SKM-1 treated with dmso at 0.1 percent for 144 hours (cell line): ENCODE measurements around the gene CHMP2B.
A peak's percentile ranks its signal among the peaks of the same experiment; 100 is the strongest.

Experiments
- DNase-seq: peaks from one replicate; lab custom pipeline; 2025; ENCODE audit not compliant: unreplicated experiment; lab: John Stamatoyannopoulos, UW

The CHMP2B gene

GRCh38 chr3:87227104-87227834, at the start of gene CHMP2B:
TSS of gene CHMP2B (plus strand) at chr3:87227309. CDS start at chr3:87227523, 214 bp downstream.
- DNase-seq = peak; percentile 84

- no peak for DNase-seq
Measured at GRCh38 chr3:87179642-87180041, 47.5 kb upstream of the CHMP2B start.

DNA sequence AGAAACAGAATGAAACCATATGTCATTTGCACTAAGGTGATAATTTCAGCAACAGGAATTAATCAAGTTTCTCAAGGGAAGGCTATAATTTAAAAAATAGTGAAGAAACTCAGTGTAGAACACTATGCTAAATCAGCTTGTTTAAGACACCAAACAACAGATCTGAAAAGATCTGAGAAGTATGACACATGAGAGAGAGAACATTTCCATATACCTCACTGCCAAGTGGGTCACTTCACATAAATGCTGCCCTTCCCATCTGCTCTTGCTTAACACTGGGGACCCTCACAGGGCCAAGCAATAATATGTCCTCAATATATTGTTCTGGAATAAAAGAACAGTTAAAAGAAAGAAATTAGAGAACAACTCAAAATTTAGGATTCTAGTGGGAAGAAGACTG, 45.6 kb upstream of the CHMP2B start:
- DNase-seq = no peak

DNA sequence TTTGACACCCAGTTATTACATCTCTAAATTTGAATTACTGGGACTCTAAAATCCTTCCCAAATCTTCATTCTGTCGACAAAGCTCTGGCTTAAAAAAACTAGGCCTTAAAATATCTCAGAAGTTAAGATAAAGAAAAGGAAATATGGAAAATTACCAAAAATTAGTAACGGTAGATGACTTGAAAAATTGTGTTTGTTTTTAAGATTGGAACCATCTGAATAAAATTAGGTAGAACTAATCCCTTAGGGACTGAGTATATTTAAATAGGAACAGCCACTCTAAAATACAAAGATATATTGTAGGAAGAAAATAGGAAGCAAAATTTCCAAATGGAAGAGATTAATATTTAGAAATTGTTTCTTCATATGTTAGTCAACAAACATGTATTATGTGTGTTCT, 45.1 kb upstream of the CHMP2B start:
- DNase-seq = no peak

GRCh38 chr3:87186608-87187159, 40.4 kb upstream of the CHMP2B start:
- no peak for DNase-seq

DNA sequence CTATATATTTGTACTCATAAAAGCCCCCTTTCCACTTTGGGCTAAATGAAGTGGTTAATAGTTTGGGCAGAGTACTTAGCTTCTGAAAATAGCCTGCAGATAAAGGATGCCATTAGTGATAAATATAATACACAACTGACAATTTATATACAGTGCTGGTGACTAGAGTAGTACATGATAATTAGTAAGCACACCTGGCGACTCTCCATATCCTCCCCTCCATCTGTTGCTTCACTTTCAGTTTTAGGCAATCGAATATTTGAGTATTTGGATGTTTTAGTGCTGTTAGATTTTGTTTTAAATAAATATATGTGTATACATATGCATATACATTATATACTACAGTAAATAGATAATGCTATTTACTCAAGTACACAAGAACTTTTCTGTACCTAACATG, 35.9 kb upstream of the CHMP2B start:
- DNase-seq = no peak

GRCh38 chr3:87191641-87192040, 35.5 kb upstream of the CHMP2B start:
- no peak for DNase-seq

- no peak for DNase-seq
Measured at GRCh38 chr3:87196879-87197278, 30.2 kb upstream of the CHMP2B start.

DNA sequence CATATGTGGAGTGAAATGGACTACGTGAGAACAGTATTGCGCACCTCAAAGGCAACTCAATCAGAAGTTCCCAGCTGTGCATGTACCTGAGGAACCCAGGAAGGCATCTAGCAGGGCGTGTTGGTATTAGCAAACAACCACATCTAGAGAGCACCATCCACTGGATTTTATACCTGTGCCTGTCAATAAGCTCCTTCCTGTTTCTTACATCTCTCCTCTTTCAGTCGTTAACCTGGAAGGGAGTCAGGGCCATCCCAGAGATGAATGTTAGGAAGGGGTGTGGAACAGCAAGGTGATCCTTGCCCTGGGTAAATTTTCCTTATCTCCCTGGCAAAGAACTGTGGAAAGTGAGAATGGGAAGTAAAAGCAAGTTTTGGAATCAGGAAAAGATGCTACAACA, 29.6 kb upstream of the CHMP2B start:
- no peak for DNase-seq

- no peak for DNase-seq
Measured at GRCh38 chr3:87198774-87199173, 28.3 kb upstream of the CHMP2B start.

GRCh38 chr3:87199628-87200027, 27.5 kb upstream of the CHMP2B start:
- DNase-seq = no peak

- DNase-seq = no peak
Measured at GRCh38 chr3:87200060-87200647, 27.0 kb upstream of the CHMP2B start.

DNA sequence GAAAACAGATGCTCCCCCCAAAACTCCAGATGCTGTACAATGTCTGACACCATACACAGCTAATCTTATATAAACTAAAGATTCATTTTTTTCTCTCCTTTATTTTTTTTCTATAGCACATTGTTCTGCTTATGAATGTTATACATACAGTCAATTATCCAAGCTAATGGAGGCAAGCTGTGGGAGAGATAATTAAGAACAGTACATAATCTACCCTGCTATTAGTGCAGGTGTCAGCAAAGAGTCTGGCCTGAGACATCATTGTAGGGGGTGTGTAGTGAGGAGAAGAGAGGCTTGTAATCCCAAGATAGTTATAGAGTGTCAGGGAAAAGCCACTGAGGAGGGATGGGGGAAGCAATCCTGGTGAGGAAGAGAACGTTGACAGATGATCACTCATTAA, 25.4 kb upstream of the CHMP2B start:
- DNase-seq = no peak

DNA sequence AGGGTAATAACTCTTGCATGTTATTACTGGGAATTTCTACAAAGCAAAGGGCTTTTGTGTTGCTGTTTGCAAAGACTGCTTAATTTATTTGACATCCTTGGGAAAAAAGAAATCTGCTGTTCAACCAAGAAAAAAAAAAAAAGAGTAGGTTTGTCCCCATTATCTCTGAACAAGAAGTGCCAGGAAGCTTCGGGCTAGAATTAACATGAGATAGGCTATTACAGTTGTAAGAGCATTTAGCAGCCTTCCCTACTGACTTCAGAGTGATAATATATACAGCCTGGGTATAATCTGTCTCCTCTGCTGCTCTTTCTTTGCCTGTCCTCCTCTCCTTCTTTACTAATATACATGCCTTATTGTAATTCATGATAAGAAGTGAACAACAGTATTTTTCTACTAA, 23.3 kb upstream of the CHMP2B start:
- DNase-seq = no peak

GRCh38 chr3:87206070-87206469, 21.0 kb upstream of the CHMP2B start:
- no peak for DNase-seq

GRCh38 chr3:87206635-87207034, 20.5 kb upstream of the CHMP2B start:
- DNase-seq = no peak

DNA sequence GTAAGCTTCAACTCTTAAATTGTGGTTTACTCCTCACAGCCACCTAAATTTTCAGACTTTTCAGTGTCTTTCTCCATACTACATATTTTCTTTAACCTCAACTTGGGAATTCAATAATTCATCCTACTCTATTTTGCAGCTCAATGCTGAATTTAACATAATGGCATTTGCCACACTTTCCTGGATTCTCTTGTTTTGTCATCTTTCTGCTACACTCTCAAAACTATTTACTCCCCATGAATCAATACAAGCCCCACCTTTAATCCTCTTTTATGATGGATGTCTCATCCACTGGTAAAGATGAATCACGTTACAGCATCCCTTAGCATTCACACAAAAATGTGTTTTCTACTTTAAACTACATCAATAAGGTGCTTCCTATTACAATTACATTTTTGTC, 19.6 kb upstream of the CHMP2B start:
- DNase-seq = no peak

DNA sequence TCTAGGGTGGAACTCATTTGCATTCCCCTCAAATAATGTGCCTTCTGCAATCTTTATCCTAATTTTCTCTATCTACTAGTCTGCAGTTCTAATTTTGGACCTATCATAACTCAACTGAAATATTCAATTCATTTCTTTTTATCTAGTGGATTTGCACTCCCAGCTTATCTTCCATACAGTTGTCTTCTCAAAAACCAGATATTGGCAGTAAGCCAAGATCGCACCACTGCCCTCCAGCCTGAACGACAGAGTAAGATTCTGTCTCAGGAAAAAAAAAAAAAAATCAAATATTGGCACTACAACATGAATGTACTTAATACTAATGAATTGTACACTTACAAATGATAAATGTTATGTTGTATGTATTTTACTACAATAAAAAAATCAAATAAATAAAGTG, 18.0 kb upstream of the CHMP2B start:
- no peak for DNase-seq

DNA sequence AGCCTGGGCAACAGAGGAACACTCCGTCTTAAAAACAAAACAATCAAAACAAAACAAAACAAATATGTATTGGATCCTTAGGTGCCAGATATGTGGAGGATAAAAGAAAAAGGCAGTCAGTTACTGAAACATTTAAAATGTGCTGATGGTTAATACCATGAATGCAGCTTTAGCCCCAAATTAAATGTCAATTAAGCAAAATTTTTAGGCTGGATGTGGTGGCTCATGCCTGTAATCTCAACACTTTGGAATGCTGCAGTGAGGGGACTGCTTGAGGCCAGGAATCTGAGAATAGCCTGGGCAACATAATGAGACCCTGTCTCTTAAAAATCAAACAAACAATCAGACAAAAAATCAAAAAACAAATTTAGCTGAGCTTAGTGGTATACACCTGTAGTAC, 8.5 kb upstream of the CHMP2B start:
- no peak for DNase-seq

- DNase-seq = no peak
Measured at GRCh38 chr3:87219611-87220010, 7.5 kb upstream of the CHMP2B start.

GRCh38 chr3:87225659-87226058, 1.4 kb upstream of the CHMP2B start:
- no peak for DNase-seq

DNA sequence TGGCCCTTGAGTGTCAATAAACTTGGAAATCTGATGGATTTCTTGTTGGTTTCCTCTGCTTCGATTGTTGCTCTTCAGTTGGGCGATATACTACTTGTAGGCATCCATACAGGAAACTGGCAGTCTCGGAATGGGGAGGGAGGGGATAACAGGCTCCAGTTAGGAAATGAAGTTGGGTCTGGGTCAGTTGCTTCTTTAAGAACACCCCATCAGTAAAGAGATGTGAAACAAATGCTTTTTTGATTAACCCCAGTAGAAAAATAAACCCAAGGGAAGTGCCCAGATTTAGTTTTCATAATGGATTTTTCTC, 681 bp downstream of the CHMP2B start:
- no peak for DNase-seq

- DNase-seq = no peak
Measured at GRCh38 chr3:87228316-87228715, 1.2 kb downstream of the CHMP2B start.
